NCI-H82 treated with DMSO at 0.1 percent for 48 hours (cell line): ENCODE measurements around the gene DICER1.

ENCODE experiments used
- DNase-seq: peaks from one replicate; lab custom pipeline; 2025; ENCODE audit not compliant: unreplicated experiment; lab: John Stamatoyannopoulos, UW

DICER1 gene

GRCh38 chr14:95126906-95127530, 30.3 kb downstream of the DICER1 start:
- no peak for DNase-seq

- DNase-seq = no peak
Measured at GRCh38 chr14:95125915-95126314, 31.4 kb downstream of the DICER1 start.

- DNase-seq = no peak
Measured at GRCh38 chr14:95125221-95125620, 32.1 kb downstream of the DICER1 start.

- DNase-seq = no peak
Measured at GRCh38 chr14:95123891-95124579, 33.3 kb downstream of the DICER1 start.

GRCh38 chr14:95122621-95122945, 34.7 kb downstream of the DICER1 start:
- DNase-seq = no peak

GRCh38 chr14:95121911-95122620, 35.3 kb downstream of the DICER1 start:
- no peak for DNase-seq

- no peak for DNase-seq
Measured at GRCh38 chr14:95119336-95119735, 38.0 kb downstream of the DICER1 start.

- no peak for DNase-seq
Measured at GRCh38 chr14:95117937-95118721, 39.2 kb downstream of the DICER1 start.

GRCh38 chr14:95113476-95113875, 43.9 kb downstream of the DICER1 start:
- no peak for DNase-seq

- DNase-seq = no peak
Measured at GRCh38 chr14:95111507-95112164, 45.7 kb downstream of the DICER1 start.

GRCh38 chr14:95110178-95110577, 47.2 kb downstream of the DICER1 start:
- no peak for DNase-seq

GRCh38 chr14:95107711-95108110, 49.6 kb downstream of the DICER1 start:
- DNase-seq = no peak

GRCh38 chr14:95106971-95107370, 50.4 kb downstream of the DICER1 start:
- DNase-seq = no peak

GRCh38 chr14:95104911-95105310, 52.4 kb downstream of the DICER1 start:
- DNase-seq = no peak

- DNase-seq = no peak
Measured at GRCh38 chr14:95102680-95103044, 54.7 kb downstream of the DICER1 start.

GRCh38 chr14:95101736-95102679, 55.3 kb downstream of the DICER1 start:
- DNase-seq = no peak

- peak; percentile 33 for DNase-seq
Measured at GRCh38 chr14:95098984-95099599, 58.2 kb downstream of the DICER1 start.

GRCh38 chr14:95097385-95097784, 59.9 kb downstream of the DICER1 start:
- DNase-seq = no peak

GRCh38 chr14:95096476-95096875, 60.9 kb downstream of the DICER1 start:
- no peak for DNase-seq

GRCh38 chr14:95095996-95096395, 61.3 kb downstream of the DICER1 start:
- DNase-seq = no peak
